Measurements from ENCODE around the gene ARX. TPM values are rescaled to one million over a fixed set of nuclear protein-coding genes. Genes with fewer than 3 reads are reported as not detected.

The ARX gene
- total RNA-seq, 2 donors from 2014 or later: 0.09 TPM; not detected in 1

GRCh38 chrX:25049971-25050370 lies 34.2 kb upstream of the ARX start:
- H3K4me1 ChIP-seq (ENCODE audit: control insufficient read depth, insufficient read depth, low read length): no peaks in the 10 kb centered on the region
- no peaks in the 10 kb centered on the region for H3K9me3 ChIP-seq (ENCODE audit: control insufficient read depth, low read length)
- Mint-ChIP-seq H3K9me3 (peaks cover 2% of the 10 kb centered on the region), H3K4me1 (peaks cover 39% of the 10 kb centered on the region), H3K36me3 (ENCODE audit: low read depth) (no peaks in the 10 kb centered on the region), H3K27me3 (ENCODE audit: insufficient read depth) (no peaks in the 10 kb centered on the region), H3K27ac (peak overlapping the region; percentile 62), H3K4me3 (no peak overlapping the region)
- no peak overlapping the region for H3K4me3 ChIP-seq (ENCODE audit: low read length)
- H3K9ac ChIP-seq (ENCODE audit: extremely low read depth, low read length, poor library complexity, severe bottlenecking): no peak overlapping the region
- TF ChIP-seq, protein P1, sequence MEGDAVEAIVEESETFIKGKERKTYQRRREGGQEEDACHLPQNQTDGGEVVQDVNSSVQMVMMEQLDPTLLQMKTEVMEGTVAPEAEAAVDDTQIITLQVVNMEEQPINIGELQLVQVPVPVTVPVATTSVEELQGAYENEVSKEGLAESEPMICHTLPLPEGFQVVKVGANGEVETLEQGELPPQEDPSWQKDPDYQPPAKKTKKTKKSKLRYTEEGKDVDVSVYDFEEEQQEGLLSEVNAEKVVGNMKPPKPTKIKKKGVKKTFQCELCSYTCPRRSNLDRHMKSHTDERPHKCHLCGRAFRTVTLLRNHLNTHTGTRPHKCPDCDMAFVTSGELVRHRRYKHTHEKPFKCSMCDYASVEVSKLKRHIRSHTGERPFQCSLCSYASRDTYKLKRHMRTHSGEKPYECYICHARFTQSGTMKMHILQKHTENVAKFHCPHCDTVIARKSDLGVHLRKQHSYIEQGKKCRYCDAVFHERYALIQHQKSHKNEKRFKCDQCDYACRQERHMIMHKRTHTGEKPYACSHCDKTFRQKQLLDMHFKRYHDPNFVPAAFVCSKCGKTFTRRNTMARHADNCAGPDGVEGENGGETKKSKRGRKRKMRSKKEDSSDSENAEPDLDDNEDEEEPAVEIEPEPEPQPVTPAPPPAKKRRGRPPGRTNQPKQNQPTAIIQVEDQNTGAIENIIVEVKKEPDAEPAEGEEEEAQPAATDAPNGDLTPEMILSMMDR (conservative IDR thresholded peaks at IDR 0.05): no peak
- H3K27me3 ChIP-seq (ENCODE audit: control insufficient read depth, insufficient read depth, low read length, poor library complexity, severe bottlenecking): no peaks in the 10 kb centered on the region
- no peak overlapping the region for H3K27ac ChIP-seq (ENCODE audit: low read depth, low read length)
- DNase-seq: no peak
- whole genome bisulfite sequencing, 2 experiments (ENCODE audit: insufficient coverage in 1 of 2, insufficient read length in 1 of 2): 17% methylated on average over 1 of the region's 1 CpG; no CpG with 5 or more reads in 1 of the 2 experiments
- no peaks in the 10 kb centered on the region for H3K36me3 ChIP-seq (ENCODE audit: control insufficient read depth, insufficient read depth, low read length)

DNA sequence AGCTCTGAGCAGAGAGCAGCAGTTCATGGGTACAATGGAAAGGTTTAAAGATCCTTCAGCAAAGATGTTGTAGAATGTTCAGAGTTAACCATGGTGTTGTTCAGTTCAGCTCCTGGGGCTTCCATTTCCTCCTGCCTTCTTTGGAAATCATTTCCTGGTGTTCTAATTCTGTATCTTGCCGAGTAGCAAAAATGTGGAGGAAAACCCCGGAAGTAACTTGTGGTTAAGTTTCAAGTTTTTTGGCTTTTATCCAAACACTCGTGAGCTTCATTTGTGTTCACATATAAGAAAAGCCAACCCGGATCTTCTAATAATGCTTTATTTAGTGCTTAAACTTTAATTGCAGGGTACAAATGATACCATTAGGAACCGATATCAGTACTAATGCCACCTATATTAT lies 33.6 kb upstream of the ARX start:
- Histone ChIP-seq H3K9ac (ENCODE audit: extremely low read depth, low read length, poor library complexity, severe bottlenecking) (no peak overlapping the region), H3K4me3 (ENCODE audit: low read length) (no peak overlapping the region), H3K27ac (ENCODE audit: low read depth, low read length) (no peak overlapping the region), H3K9me3 (ENCODE audit: control insufficient read depth, low read length) (no peaks in the 10 kb centered on the region), H3K27me3 (ENCODE audit: control insufficient read depth, insufficient read depth, low read length, poor library complexity, severe bottlenecking) (no peaks in the 10 kb centered on the region), H3K4me1 (ENCODE audit: control insufficient read depth, insufficient read depth, low read length) (no peaks in the 10 kb centered on the region), H3K36me3 (ENCODE audit: control insufficient read depth, insufficient read depth, low read length) (no peaks in the 10 kb centered on the region)
- Mint-ChIP-seq H3K36me3 (ENCODE audit: low read depth) (no peaks in the 10 kb centered on the region), H3K4me1 (peaks cover 39% of the 10 kb centered on the region), H3K9me3 (peaks cover 2% of the 10 kb centered on the region), H3K4me3 (no peak overlapping the region), H3K27ac (no peak overlapping the region), H3K27me3 (ENCODE audit: insufficient read depth) (no peaks in the 10 kb centered on the region)
- no peak for DNase-seq
- TF ChIP-seq, protein P1 (conservative IDR thresholded peaks at IDR 0.05): no peak
- WGBS, 2 experiments (ENCODE audit: insufficient coverage in 1 of 2, insufficient read length in 1 of 2): 82% methylated on average over 3 of the region's 5 CpGs; no CpG with 5 or more reads in 1 of the 2 experiments

- no peak overlapping the region for H3K27ac Mint-ChIP-seq
- H3K4me1 ChIP-seq (ENCODE audit: control insufficient read depth, insufficient read depth, low read length): no peaks in the 10 kb centered on the region
- no peak overlapping the region for H3K4me3 ChIP-seq (ENCODE audit: low read length)
- DNase-seq: no peak
- 71 to 86% methylated on average over 2 to 7 of the region's 7 CpGs for WGBS, 2 experiments (ENCODE audit: insufficient coverage in 1 of 2, insufficient read length in 1 of 2)
- H3K4me1 Mint-ChIP-seq: peaks cover 39% of the 10 kb centered on the region
- no peaks in the 10 kb centered on the region for H3K36me3 ChIP-seq (ENCODE audit: control insufficient read depth, insufficient read depth, low read length)
- no peak overlapping the region for H3K4me3 Mint-ChIP-seq
- H3K36me3 Mint-ChIP-seq (ENCODE audit: low read depth): no peaks in the 10 kb centered on the region
- H3K27me3 ChIP-seq (ENCODE audit: control insufficient read depth, insufficient read depth, low read length, poor library complexity, severe bottlenecking): no peaks in the 10 kb centered on the region
- no peak overlapping the region for H3K27ac ChIP-seq (ENCODE audit: low read depth, low read length)
- no peaks in the 10 kb centered on the region for H3K27me3 Mint-ChIP-seq (ENCODE audit: insufficient read depth)
- TF ChIP-seq, protein P1 (conservative IDR thresholded peaks at IDR 0.05): no peak
- H3K9me3 Mint-ChIP-seq: peaks cover 2% of the 10 kb centered on the region
- no peaks in the 10 kb centered on the region for H3K9me3 ChIP-seq (ENCODE audit: control insufficient read depth, low read length)
- no peak overlapping the region for H3K9ac ChIP-seq (ENCODE audit: extremely low read depth, low read length, poor library complexity, severe bottlenecking)
Measured at GRCh38 chrX:25048178-25048577, 32.4 kb upstream of the ARX start.

Data from endodermal cell (in vitro differentiated cells).